ENCODE results near the gene TECTA.
"Not testable (repeated sequence)": the region's sequence is repeated elsewhere in the genome, so short reads cannot be mapped to it uniquely, and the experiment has no call there.

TECTA gene

GRCh38 chr11:121235057-121235456, 134.0 kb downstream of the TECTA start:
- DNase-seq = no peak

GRCh38 chr11:121236115-121237001, 135.3 kb downstream of the TECTA start:
- DNase-seq = no peak

GRCh38 chr11:121237247-121237646, 136.2 kb downstream of the TECTA start:
- DNase-seq = not testable (repeated sequence)

- DNase-seq = no peak
Measured at GRCh38 chr11:121237686-121238658, 136.9 kb downstream of the TECTA start.

- no peak for DNase-seq
Measured at GRCh38 chr11:121238956-121239355, 137.9 kb downstream of the TECTA start.

- DNase-seq = not testable (repeated sequence)
Measured at GRCh38 chr11:121240001-121240400, 139.0 kb downstream of the TECTA start.

- DNase-seq = no peak
Measured at GRCh38 chr11:121240650-121241303, 139.7 kb downstream of the TECTA start.

All from activated CD8-positive, alpha-beta memory T cell treated with anti-CD3 and anti-CD28 coated beads, Interleukin-2, amount 50 U/mL, for 48 hours (primary cell).